Activated CD4-positive, alpha-beta T cell treated with anti-CD3 and anti-CD28 coated beads, Interleukin-2, amount 50 U/mL, for 4 hours (primary cell): ENCODE results near the gene CAMK2B.

Experiments
- DNase-seq, 2 experiments: peaks; one replicate each; pipeline ENCODE4 v3.0.0-alpha.2; 2020

CAMK2B gene

DNA sequence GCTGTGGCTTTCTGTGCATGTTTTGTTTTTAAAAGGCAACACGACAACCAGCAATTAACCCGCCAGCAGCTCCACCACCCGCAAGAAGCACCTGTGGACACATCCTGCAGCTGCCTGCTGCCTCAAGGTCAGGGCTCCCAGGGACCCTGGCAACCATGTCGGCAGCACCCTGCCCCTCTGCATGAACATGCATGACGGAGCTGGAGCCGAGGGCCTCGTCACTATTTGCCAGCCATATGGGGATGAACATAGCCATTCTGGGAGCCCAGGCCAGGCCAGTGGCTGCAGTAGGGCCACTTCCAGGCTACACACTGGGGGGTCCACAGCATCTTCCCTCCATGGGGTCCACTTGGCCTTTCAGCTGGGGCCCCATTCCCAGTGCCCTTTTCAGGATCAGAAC is 52.9 kb downstream of the CAMK2B start:
- no peak for DNase-seq

DNA sequence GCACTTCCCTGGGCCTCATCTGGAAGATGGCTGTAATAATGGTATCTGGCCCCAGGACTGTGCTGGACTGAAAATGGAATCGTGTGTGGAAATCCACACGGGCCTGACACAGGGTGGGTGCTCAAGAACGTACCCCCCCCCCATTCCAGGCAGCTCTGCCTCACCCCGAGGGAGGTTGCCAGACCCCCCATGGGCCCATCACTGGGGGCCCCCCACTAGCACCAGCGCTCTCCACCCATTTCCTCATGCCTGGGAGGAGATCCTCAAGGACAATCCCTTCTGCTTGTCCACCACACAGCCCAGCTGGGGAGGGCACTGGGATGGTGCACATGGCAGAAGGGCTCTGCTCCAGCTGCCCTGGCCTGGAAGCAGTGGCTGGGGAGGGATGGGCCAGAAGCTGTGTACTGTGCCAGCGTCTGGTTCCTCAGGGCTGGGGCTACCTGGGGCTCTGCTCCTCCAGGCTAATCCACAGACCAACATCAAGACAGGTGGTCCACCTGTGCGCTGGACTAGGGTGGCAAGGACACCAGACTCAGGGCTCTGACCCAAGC is 55.4 kb downstream of the CAMK2B start:
- no peak for DNase-seq

DNA sequence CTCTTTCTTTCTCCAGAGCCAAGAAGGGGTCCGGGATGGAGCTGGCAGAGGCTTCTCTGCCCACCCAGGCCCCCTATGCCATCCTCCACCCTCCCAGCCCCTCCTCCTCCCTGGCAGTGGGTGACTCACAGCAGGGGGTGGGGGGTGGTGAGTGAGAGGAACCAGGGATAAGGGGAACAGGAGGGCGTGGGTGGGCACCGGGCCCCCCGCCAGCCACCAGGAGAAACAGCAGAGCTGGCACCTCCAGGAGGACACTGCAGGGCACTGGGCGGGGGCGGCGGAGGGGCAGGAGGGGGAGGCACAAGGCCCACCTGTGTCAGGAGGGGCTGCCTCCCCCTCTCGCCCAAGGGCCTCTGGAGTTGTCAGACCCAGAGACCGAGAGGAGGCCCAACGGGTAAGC is 56.0 kb downstream of the CAMK2B start:
- DNase-seq = no peak

DNA sequence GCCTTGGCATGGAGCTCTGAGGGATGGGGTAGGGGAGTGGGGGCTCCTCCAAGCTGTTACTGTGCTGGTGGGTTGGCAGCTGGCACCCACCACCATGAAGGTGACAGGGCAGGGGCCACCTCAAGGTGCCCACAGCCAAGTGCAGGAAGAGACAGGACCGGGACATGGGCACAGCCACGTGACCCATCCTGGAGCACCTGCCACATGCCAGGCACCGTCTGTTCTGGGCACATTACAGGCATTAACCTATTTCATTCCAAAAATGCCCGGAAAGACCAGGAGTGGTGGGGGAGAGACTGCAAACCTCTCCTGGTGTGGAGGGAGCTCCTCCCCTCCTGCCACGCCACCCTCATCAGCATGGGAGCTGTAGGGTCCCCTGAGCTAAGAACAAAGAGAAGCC is 56.7 kb downstream of the CAMK2B start:
- DNase-seq = no peak

DNA sequence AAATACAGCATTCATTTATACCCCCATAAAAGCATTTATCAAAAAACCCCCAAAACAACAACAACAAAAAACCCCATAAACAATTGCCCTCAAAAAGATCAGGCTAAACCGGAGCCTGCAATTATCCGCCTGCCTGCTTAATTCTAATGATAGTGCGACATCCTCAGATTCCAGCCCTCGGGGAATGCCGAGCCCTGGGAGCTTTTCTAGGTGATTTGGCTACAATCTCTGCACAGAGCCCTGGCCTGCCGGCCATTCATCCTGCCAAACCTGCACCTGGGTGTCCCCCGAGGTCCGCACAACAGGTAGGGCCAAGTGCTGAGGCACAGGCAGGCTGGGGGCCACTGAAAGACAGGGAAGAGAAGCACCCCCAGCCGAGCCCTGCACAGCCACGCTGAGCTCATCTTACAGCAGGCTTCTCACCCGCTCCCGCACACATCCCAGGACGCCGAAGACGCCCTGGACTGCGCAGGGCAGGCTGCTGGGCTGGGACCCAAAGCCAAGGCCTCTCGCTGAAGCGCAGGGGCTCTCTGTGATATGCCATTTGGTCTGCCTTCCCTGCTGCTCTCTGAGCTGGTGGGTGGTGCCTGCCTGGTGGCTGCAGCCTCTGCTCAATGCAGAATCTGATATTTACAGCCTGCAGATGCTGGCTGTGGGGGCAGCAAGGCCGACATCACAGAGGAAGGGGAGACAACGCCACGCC is 57.5 kb downstream of the CAMK2B start:
- no peak for DNase-seq

DNA sequence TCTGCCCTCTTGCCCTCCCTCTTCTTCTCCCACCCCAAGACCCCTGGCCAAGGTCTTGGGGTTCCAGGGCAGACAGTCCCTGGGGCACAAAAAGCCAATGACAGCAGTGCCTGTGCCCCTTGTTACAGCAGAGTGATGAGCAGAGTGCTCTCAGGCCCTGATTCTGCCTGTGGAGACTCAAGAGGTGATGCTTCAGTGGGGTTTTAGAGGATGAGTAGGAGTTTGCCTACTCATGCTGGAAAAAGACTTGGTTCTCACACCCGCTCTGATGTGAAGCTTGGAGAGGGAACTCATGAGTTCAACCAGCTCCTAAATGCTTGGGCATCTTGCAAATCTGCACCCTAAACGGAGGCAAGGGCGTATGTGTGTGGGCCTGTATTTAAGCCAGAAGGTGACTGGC is 58.2 kb downstream of the CAMK2B start:
- DNase-seq = no peak

DNA sequence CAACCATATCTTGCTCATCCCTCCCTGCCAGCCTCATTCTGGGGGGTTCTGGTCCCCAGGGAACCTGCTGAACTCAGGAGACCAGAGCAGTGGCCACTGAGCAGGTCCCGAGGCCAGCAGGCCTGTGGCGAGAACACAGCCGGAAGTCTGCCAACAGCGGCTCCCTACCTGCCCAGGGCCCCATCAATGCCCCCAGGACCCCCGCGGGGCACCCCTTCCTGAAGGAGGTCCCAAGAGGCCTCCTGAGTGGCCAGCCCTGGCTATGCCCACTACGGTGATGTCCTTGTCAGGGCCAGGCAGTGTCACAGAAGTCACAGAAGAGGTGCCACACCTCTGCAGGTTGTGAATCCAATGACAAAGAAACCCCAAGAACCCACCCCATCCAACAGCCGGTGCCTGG is 58.9 kb downstream of the CAMK2B start:
- DNase-seq = no peak

DNA sequence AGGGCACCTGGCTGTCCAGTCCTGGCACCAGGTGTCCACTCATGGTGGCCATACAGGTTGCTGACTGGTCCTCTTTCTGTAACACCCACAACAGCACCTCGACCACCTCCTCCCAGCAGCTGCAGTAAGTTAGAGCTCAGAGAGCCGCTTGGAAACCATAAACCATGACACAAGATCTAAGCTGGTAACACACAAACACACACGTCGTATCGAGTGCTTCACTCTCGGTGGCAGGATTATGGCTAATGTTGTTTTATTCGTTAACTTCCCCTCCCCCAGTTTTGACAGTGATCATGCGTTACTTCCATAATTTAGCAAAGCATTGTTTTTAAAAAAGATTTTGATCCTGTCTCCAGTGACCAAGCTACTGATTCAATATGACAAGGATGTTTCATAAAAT is 59.7 kb downstream of the CAMK2B start:
- DNase-seq = no peak

DNA sequence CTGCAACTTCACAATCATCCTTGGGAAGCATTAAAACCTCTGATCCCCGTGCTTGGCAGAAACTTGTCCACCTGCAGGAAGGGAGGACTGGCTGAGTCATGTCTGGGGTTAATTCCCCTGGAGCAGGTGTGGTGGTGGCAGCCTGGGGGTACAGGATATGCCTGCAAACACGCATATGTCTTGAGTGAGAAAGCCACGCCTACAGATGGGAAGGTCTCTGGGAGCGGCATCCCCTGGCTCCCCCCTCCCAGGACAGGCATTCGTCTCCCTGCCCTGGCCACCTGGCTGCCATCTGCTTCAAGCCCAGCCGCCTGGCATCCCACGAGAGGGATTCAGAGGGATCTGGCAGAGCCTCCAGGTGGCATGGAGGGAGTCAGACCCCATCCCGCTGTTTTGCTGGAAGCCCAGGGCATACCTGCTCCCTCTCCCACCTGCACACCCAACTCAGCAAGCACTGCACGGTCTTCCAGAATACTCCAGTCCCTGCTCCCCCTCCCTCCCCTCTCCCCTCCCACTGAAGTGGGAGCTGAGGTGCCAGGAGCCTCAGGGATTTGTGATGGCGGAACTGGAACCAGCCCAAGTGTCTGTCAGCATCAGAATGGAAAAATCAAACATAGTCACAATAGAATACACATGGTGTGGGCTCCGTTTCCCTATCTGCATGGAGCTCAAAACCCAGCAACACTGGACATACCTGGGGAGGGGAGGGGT is 61.0 kb downstream of the CAMK2B start:
- DNase-seq = no peak

DNA sequence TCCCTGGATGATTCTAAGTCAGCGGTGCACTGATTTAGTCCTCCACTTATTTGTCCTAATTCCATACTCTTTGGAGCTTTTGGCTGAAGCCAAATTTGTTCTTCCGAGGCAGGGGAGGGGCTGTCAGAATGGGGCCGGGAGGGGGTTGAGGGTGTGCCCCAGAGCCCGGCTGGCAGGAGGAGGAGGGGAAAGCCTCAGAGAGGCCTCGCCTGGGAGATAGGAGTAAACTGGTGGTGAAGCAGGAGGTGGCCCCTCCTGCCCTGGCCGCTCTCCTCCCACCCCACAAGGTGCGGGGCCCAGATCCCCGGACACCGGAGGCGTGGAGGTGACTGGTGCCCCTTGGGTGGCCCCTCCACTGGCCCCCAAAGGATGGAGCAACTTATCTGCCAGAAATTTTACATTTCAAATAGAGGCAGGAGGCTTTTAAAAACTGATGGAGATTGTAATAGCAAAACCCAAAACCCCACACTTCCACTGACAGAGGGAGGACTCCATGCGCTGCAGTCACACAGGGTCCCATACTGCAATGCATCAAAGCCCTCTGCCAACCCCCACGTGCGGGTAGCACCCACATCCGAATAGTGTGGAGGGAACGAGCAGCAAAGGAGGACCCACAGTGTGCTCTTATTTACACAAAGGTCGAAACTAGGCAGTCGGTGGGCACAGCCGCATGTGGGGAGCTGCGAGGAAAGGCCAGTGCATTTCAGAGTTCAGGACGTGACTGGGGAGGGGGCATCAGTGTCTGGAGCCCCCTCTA is 61.9 kb downstream of the CAMK2B start:
- no peak for DNase-seq

DNA sequence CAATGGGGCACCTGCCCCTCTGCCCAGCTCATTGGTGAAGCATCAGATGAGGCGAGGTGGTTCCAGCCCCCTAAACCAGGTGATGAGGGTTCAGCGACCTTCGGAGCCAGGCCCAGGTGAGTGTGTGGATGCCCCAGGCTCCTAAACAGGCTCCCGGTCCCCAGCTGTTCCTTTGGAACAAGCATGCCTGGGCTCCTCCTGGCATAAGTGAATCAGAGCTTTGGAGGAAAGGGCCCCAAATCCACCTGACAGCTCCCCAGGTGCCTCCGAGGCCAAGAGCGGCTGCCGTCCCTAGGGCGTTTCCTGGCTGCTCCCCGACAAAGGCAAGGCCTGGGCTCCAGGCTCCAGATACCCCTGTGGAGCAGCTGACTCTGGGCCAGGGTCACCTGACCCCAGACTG is 63.4 kb downstream of the CAMK2B start:
- DNase-seq = no peak

DNA sequence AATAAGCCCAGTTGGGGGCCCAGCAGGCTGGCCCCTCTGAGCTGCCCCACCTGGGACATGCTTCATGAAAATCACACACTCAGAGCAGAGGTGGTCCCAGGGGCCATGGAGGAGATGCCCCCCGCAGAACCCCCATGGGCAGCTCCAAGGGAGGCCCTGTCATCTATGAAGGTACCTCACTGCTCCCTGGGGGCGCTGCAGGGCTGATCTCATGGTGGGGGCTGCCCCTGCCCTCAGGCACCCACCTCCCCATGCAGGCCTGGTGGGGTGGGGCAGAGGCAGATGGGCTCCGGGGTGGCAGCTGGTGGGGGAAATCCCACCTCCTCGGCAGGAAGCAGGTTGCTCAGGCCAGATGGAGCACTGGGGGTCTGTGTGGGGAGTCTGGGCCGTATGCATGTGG is 64.2 kb downstream of the CAMK2B start:
- DNase-seq = no peak

DNA sequence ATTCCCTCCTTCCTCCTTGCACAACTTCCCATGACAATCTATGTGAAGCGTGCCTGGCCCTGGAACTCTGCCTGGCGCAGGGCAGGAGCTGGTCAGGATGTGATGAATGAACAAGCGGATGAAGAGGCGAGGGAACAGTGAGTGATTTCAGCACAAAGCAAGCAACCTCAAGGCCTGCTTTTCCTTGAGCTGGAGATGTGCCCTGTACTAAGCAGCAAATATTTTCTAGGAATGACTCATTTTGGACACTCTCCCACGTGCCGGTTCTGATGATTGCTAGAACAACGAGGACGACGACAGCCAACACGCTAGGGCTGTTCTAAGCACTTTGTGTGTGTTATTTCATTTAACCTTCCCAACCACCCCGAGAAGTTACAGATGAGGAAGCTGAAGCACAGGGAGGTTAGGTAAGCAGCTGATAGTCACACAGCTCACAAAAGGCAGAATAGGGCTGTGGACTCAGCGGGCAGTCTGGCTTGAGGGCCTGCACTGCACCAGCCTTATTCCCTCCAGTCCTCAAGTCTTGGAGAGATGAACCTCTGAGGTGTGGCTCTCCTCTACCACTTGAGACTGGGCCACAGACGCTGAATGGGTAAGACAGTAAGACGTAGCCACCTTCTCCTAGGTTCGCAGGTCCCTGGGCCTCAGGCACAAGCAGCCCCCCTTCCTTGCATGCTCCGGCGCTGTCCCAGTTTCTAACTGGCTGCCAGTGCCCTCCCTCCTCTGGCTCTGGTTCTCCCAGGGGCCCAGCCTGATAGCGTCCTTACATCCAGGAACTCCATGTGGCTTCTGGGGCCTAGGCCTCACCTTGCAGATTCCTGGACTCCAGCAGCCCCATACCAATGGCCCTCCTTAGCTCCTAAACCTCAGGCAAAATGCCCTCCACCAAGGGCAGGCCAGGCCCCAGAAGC is 65.6 kb downstream of the CAMK2B start:
- no peak for DNase-seq

DNA sequence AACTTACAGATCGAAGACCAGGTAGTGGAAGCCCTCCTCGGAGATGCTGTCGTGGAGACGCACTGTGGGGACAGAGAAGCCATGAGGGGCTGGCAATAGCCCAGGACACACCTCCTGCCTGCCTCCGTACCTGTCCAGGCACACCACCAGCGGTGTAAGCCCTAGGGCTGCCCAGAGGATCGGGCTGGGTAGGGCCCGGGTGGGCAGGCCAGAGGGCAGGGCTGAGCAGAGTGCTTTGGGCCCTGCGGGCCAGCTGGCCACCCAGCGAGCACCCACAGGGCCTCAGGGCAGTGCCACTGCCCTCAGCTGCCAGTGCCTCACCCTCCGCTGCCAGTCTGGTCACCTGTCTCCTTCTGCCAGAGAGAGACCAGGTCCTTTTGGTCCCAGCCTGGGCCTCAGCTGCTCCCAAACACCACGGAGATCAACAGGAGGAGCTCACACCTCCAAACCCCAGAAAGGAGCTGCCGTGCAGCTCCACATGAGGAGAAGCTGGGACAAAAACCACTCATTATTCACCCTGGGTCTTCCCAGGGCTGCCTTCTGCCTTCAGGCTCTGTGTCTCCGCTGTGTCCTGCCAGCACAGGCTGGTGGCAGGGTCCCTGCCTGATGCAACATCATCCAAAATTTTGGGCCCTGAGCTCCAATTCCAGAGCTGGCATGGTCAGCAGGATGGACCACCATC is 66.4 kb downstream of the CAMK2B start:
- DNase-seq = no peak

DNA sequence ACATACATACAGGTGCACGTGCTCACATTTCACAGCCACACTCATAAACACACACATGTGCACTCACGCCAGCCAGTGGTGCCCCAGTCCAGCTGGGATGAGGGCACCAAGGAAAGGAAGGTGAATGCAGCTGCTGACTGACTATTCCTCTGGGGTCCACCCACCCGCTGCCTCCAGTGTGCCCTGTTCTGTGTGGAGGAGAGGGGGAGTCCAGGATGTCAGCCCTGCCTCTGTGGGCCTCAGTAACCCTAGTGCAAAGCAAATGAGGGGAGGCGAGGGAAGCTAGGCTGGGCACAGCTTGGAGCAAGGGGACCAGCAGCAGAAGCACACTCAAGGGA is 67.0 kb downstream of the CAMK2B start:
- DNase-seq = no peak

DNA sequence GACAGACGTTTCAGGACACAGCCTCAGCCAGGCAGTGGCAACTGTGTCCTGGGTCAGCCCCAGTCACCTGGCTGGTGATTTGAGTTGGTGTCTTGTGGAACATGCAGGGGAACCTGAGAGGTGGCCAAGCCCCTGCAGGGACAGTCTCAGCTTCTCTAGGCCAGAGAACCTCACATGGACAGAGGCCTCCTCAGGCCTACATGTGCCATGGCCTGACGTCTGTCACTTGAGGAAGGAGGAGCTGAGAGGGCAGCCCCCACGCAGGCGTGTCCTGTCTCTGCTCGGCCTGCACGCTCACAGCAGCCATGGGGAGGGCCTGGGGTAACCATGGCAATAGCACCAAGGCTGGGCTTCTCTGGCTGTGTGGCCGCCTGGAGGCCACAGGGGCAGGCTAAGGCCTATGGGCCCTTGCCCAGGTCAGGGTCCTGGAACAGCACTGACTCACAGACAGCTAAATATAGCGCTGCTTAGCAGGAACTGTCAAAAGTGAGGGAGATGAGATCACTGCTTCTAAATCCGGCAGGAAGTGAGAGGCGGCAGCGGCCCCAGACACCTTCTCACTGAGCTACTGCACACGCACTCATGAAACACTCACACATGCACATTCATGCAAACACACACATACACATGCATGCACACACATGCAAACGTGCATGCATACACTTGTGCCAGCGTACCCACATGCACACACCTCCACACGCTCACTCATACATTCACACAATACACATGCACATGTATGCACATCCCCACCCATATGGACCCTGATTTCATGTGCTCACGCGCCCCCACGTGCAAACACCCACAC is 67.6 kb downstream of the CAMK2B start:
- DNase-seq = peak; percentile 63 to 66

DNA sequence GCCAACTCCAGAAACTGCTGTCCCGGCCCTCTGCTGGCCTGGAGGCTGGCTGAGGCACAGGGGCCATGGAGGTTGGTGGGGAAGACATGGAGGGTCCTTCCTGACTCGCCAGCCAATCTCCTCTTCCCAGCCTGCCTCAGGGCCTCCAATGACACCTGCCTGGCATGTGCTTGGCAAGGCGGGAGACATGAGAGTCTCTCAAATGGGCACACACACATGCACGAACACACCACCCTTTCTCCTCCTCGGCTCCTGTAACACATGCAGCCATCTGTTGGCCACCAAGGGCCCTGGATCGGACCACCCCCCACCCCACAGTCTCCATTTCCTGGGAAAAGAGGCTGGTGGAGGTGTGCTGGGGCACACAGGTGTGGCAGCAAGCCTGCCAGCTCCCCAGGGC is 68.2 kb downstream of the CAMK2B start:
- DNase-seq = no peak

DNA sequence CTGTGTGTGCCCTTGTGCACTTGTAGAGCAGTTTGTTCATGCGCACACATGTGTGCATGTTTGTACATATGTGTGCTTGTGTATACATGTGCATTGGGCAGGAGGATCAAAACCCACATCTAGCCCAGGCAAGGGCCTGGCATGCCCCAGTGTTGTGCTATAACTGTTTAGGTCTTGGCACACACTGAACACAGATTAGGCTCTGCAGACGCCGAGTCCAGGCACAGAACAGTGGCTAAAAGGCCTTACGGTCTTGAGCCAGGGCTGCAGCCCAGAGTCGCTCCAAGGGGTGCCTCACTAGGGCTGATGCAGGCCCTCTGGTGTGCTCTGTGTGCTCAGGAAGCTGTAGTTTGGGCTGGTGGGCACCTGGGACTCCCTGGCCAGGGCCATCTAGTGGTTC is 68.9 kb downstream of the CAMK2B start:
- no peak for DNase-seq

DNA sequence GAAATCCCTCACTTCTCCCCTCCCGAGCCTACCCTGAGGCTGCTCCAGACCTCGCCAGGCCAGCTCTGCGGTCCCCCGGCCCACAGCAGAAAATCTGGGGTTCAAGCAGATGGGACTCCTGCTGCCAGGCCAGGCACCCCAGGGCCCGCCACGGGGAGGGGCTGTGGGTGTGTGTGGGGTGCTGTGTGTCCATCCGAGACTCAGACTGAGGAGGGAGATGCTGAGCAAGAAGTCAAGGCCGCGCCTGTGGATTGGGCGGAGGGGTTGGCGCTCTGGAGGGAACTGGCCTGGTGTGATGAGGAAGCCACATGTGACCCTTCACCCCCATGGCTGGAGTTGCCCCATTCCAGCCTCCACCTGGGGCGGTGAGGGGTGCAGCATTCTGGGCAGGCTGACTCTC is 73.5 kb downstream of the CAMK2B start:
- no peak for DNase-seq

DNA sequence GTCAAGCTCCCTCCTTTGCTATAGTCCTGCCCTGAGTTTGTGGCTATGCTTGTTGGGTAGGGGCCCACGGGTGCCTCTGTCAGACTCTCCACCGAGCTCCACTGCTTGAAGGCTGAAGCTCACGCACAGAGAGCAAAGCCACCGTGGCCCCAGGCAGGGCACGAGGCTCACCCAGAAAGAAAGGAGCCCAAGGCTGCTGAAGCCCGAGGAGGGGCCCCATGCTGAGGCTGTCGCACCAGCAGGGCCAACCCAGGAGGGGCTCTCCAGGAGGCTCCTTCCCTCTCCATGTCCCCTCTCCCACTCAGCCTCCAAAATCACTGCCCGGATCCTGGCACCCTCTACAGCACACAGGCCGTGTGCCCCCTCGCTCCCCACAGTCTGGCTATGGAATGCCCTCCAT is 74.1 kb downstream of the CAMK2B start:
- DNase-seq = no peak

DNA sequence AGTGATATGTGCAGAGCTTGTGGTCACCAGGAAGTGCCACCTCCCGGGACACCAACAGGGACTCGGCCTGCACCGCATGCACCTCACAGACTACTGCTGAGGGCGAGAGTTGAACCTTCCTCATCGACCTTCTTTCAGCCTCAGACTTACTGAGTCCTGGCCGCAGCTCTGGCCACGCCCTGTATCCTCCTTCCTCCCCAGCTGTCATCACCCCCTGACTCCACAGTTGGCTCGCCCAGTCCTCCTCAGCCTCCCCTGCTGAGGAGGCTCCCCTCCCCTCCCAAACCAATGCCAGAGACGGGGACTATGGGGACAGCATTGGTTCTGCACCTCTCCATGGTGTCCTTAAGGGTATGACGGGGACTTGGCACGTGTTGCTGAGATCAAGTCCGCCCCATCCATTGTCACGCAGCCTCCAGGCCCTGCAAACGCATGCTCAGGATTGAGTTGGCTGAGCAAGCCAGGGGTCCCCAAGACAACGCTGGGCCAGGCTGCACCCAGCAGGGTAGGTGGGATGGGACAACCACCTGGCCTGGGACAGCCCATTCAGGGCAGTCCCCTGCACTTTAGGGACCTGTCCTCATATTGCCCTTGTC is 75.7 kb downstream of the CAMK2B start:
- no peak for DNase-seq
